A549 (cell line): Measurements from ENCODE around the gene ODF4. TPM values are rescaled to one million over a fixed set of nuclear protein-coding genes. Genes with fewer than 3 reads are reported as not detected.
A peak's percentile ranks its signal among the peaks of the same experiment; 100 is the strongest.
"Not testable (repeated sequence)": the region's sequence is repeated elsewhere in the genome, so short reads cannot be mapped to it uniquely, and the experiment has no call there.

ENCODE experiments used
- ATAC-seq, 2 experiments: fragments of 200-7000 bp in 1 of 2; fragments of >200 bp in 1 of 2; cut with Nextera tagmentation in 1 of 2; cut with Tn5 transposase in 1 of 2; 3 replicates each; pipeline versions ENCODE4 v1.8.0 to v1.9.1; 2018 to 2020; ENCODE audit warnings: mild to moderate bottlenecking in 1 of 2, moderate library complexity in 1 of 2
- CTCF ChIA-PET: fragments of 300-600 bp; sonication (Branson Sonifier 250); formaldehyde crosslinking; extraction: SDS; loops from one replicate; lab custom pipeline; 2021; ENCODE audit warnings: antibody characterized with exemption, inconsistent platforms; lab: Yijun Ruan, JAX
- POLR2A ChIA-PET: fragments of 350-600 bp; formaldehyde crosslinking; extraction: SDS; loops from one replicate; lab custom pipeline; 2021; ENCODE audit warnings: antibody characterized with exemption, inconsistent platforms; lab: Yijun Ruan, JAX
- DNase-seq, 2 experiments: peaks; one replicate each; pipeline versions ENCODE4 v3.0.0 to v3.0.0-alpha.2; 2011 to 2016; ENCODE audit warnings: low read depth in 1 of 2, low spot score in 1 of 2
- FAIRE-seq: peaks from 2 replicates; lab custom pipeline; 2011; peaks lifted over from hg19 to GRCh38; lab: Jason Lieb, UNC
- H3K27ac ChIP-seq, 2 experiments: fragments of >200 bp; sonication (Bioruptor Twin); formaldehyde crosslinking; 3 replicates each; pipeline ENCODE4 v1.5.1; 2016 to 2017
- H3K4me1 ChIP-seq: fragments of >200 bp; sonication (Bioruptor Twin); formaldehyde crosslinking; 3 replicates; pipeline ENCODE4 v1.6.1; 2016
- H3K4me2 ChIP-seq: fragments of >200 bp; sonication (Bioruptor Twin); formaldehyde crosslinking; 3 replicates; pipeline ENCODE4 v1.6.1; 2016
- H3K4me3 ChIP-seq: fragments of >200 bp; sonication (Bioruptor Twin); formaldehyde crosslinking; 3 replicates; pipeline ENCODE4 v1.5.1; 2016
- H3K9me3 ChIP-seq: fragments of >200 bp; sonication (Bioruptor Twin); formaldehyde crosslinking; 3 replicates; pipeline ENCODE4 v1.6.1; 2016
- ATOH8 ChIP-seq: fragments of 250-450 bp; sonication (Bioruptor Pico); IDR thresholded peaks from 2 replicates; pipeline ENCODE4 v1.5.0; 2020; ENCODE audit warnings: low read depth, mild to moderate bottlenecking, moderate library complexity
- BCL3 ChIP-seq: fragments of >200 bp; sonication (Bioruptor Twin); formaldehyde crosslinking; IDR thresholded peaks from 3 replicates; pipeline ENCODE4 v1.6.1; 2016
- GATA3 ChIP-seq: IDR thresholded peaks from 2 replicates; pipeline ENCODE4 v1.6.1; 2012; ENCODE audit warnings: borderline replicate concordance
- HOXA7 ChIP-seq: fragments of 250-450 bp; sonication (Bioruptor Pico); IDR thresholded peaks from 2 replicates; pipeline ENCODE4 v1.5.0; 2020; ENCODE audit warnings: mild to moderate bottlenecking, moderate library complexity
- HOXB13 ChIP-seq: fragments of 250-450 bp; sonication (Bioruptor Pico); IDR thresholded peaks from 2 replicates; pipeline ENCODE4 v1.5.0; 2020; ENCODE audit warnings: low read depth, mild to moderate bottlenecking, moderate library complexity
- JUNB ChIP-seq: fragments of >200 bp; sonication (Bioruptor Twin); formaldehyde crosslinking; IDR thresholded peaks from 2 replicates; pipeline ENCODE4 v1.6.1; 2016
- KDM1A ChIP-seq: fragments of 200-600 bp; sonication (generic); IDR thresholded peaks from 2 replicates; pipeline ENCODE4 v1.6.1; 2016; ENCODE audit warnings: low read depth, mild to moderate bottlenecking
- KDM5A ChIP-seq: fragments of 200-600 bp; sonication (generic); IDR thresholded peaks from 2 replicates; pipeline ENCODE4 v1.6.1; 2016; ENCODE audit warnings: antibody characterized with exemption, mild to moderate bottlenecking
- MAFK ChIP-seq: fragments of 450-650 bp; IDR thresholded peaks from 2 replicates; pipeline ENCODE4 v1.6.1; 2014; ENCODE audit not compliant: partially characterized antibody
- POLR2A ChIP-seq: IDR thresholded peaks from 2 replicates; pipeline ENCODE4 v1.6.1; 2012; ENCODE audit warnings: mild to moderate bottlenecking, low read length
- RARB ChIP-seq: fragments of 250-450 bp; sonication (Bioruptor Pico); IDR thresholded peaks from 2 replicates; pipeline ENCODE4 v1.8.0; 2021; ENCODE audit warnings: mild to moderate bottlenecking, moderate library complexity
- WGBS: methylation state at CpG from one replicate; pipeline ENCODE4 v1.1.6; 2017; ENCODE audit errors: missing lambda C conversion rate; 5-methylcytosine and 5-hydroxymethylcytosine counted together
- polyA plus RNA-seq, 4 experiments: library from polyadenylated mRNA; depleted of rRNA in 3 of 4; stranded (reverse); fragments of >200 nt; fragmentation: RNase III in 1 of 4; extraction: RNeasy Plus Mini Kit Qiagen cat#74134 plus additional on column Dnase treatment in 1 of 4; gene quantifications; 2 replicates in 3 of 4; 3 replicates in 1 of 4; pipeline ENCODE4 v1.2.3, GENCODE V29; 2011 to 2017
- TF ChIP-seq, protein P1 (sequence below): IDR thresholded peaks from 2 replicates; pipeline ENCODE4 v1.6.1; 2012; ENCODE audit warnings: low read depth, borderline replicate concordance

Gene ODF4
- polyA plus RNA-seq, 2 of the 4 experiments (the other 2 are of a cell fraction): not detected

GRCh38 chr17:8345052-8345690, 5.5 kb downstream of the ODF4 start:
- FAIRE-seq: no peak
- 19% methylated on average over 6 of the region's 6 CpGs for WGBS
- POLR2A ChIA-PET: no interaction called here
- no peak overlapping the region for H3K4me3 ChIP-seq
- peak; percentile 55 to 62 for ATAC-seq
- no peaks in the 10 kb centered on the region for H3K4me1 ChIP-seq
- H3K4me2 ChIP-seq: no peak overlapping the region
- TF ChIP-seq KDM1A: no peak
- no peak for TF ChIP-seq HOXA7 (CRISPR knock-in tag)
- TF ChIP-seq MAFK: no peak
- TF ChIP-seq, protein P1, sequence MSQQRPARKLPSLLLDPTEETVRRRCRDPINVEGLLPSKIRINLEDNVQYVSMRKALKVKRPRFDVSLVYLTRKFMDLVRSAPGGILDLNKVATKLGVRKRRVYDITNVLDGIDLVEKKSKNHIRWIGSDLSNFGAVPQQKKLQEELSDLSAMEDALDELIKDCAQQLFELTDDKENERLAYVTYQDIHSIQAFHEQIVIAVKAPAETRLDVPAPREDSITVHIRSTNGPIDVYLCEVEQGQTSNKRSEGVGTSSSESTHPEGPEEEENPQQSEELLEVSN: no peak
- TF ChIP-seq BCL3: no peak
- CTCF ChIA-PET: interaction anchor here (0.8 to 2.5 kb wide), 5 partner anchors 15 to 284 kb away, joined by 3 to 7 read pairs (median 3); no protein-coding TSS in a partner anchor
- H3K27ac ChIP-seq: no peak overlapping the region
- DNase-seq: no peak
- H3K9me3 ChIP-seq: no peaks in the 10 kb centered on the region

DNA sequence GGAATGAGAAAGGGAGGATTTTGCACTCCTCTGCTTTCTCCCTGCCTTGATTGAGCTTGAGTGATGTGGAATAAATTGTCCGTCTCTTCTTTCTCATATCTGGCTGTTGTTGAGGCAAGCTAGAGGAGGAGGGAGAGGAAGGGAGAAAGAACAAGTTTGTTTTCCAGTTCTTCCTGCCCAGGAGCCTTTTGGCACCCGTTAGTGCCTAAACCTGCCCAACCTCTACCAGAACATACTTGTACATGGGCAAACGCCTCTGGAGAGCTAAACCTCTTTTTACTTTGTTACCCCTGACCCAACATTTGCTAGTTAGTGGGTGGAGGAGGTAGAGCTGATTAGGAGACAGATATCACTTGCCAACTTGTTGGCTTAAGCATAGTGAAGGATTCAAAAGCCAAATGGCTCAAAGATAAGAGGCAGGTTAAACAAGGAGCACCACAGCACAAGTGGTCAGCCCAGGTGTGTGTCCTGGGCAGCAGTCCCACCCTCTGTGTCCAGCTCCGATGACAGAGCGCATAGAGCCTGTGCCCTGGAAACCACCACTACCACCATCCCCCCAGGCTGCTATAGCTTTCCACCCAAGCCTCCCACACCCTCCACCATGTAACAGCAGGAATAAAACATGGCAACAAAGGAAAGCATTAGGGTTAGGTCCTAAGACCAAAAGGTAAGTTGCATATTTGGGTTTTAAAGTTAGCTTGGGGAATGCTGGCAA, 6.5 kb downstream of the ODF4 start:
- ChIA-PET CTCF (interaction anchor here (1.3 to 2.5 kb wide), 3 partner anchors 45 to 285 kb away, joined by 3 to 7 read pairs (median 3); no protein-coding TSS in a partner anchor), POLR2A (interaction anchor here (1.5 kb wide), 1 partner anchor 36 kb away, joined by 3 read pairs; no protein-coding TSS in a partner anchor)
- Histone ChIP-seq H3K4me2 (no peak overlapping the region), H3K27ac (no peak overlapping the region), H3K9me3 (no peaks in the 10 kb centered on the region), H3K4me1 (no peaks in the 10 kb centered on the region), H3K4me3 (no peak overlapping the region)
- 33% methylated on average over 5 of the region's 5 CpGs for WGBS
- ATAC-seq (peak; percentile 51 to 57; a peak in 5 of 6 replicates), FAIRE-seq (no peak), DNase-seq (no peak)
- no peak for TF ChIP-seq GATA3
- no peak for TF ChIP-seq HOXB13 (CRISPR knock-in tag)

GRCh38 chr17:8347001-8347400, 7.4 kb downstream of the ODF4 start:
- not testable (repeated sequence) for H3K27ac ChIP-seq, FAIRE-seq, H3K9me3 ChIP-seq, ATAC-seq, H3K4me2 ChIP-seq, H3K4me1 ChIP-seq, H3K4me3 ChIP-seq, DNase-seq
- ChIA-PET POLR2A (interaction anchor here (1.5 kb wide), 1 partner anchor 35 kb away, joined by 3 read pairs; no protein-coding TSS in a partner anchor), CTCF (interaction anchor here (1.4 to 2.5 kb wide), 2 partner anchors 46 to 47 kb away, joined by 3 to 7 read pairs; no protein-coding TSS in a partner anchor)
- WGBS: 57% methylated on average over 19 of the region's 25 CpGs

GRCh38 chr17:8350339-8350738, 10.7 kb downstream of the ODF4 start:
- POLR2A ChIA-PET: no interaction called here
- 43% methylated on average over 7 of the region's 7 CpGs for WGBS
- TF ChIP-seq GATA3 (no peak), RARB (CRISPR knock-in tag) (no peak), ATOH8 (CRISPR knock-in tag) (no peak), KDM5A (no peak), JUNB (no peak), POLR2A (no peak)
- TF ChIP-seq, all 56 proteins: peak for 0

More at GRCh38 chr17:8350339-8350738, 10.7 kb downstream of the ODF4 start:
- DNase-seq (no peak), FAIRE-seq (no peak), ATAC-seq (no peak)
- CTCF ChIA-PET: interaction anchor here (0.7 kb wide), 1 partner anchor 18 kb away, joined by 3 read pairs; no protein-coding TSS in a partner anchor
- Histone ChIP-seq H3K4me2 (no peak overlapping the region), H3K4me3 (no peak overlapping the region), H3K9me3 (no peaks in the 10 kb centered on the region), H3K4me1 (no peaks in the 10 kb centered on the region), H3K27ac (no peak overlapping the region)
